HEK293 (cell line): Measurements from ENCODE around the gene PRSS22.

Experiments
- CTCF ChIA-PET: fragments of 350-600 bp; formaldehyde crosslinking; extraction: SDS; loops from one replicate; lab custom pipeline; 2021; ENCODE audit warnings: antibody characterized with exemption; lab: Yijun Ruan, JAX
- POLR2A ChIA-PET: fragments of 300-600 bp; formaldehyde crosslinking; extraction: SDS; loops from one replicate; lab custom pipeline; 2020; ENCODE audit warnings: antibody characterized with exemption, inconsistent platforms; lab: Yijun Ruan, JAX
- H3K27ac ChIP-seq: fragments of 200-500 bp; sonication (Bioruptor generic); 2 replicates; pipeline ENCODE4 v1.5.1; 2014; ENCODE audit warnings: low read depth, low read length, control low read depth, inconsistent platforms; ENCODE audit errors: extremely low read depth
- H3K36me3 ChIP-seq, 2 experiments: fragments of 200-500 bp in 1 of 2; sonication (Bioruptor generic) in 1 of 2; 1 replicate in 1 of 2; 2 replicates in 1 of 2; pipeline ENCODE4 v1.5.1; 2014 to 2017; ENCODE audit warnings: inconsistent platforms in 2 of 2, low read length in 2 of 2; ENCODE audit not compliant: control insufficient read depth in 2 of 2, insufficient read depth in 1 of 2
- H3K4me1 ChIP-seq: fragments of 200-500 bp; sonication (Bioruptor generic); 2 replicates; pipeline ENCODE4 v1.5.1; 2014; ENCODE audit warnings: mild to moderate bottlenecking, low read length, inconsistent platforms; ENCODE audit not compliant: control insufficient read depth, insufficient read depth
- H3K4me3 ChIP-seq: 2 replicates; pipeline ENCODE4 v1.5.1; 2011; ENCODE audit warnings: low read depth, mild to moderate bottlenecking, control low read depth, low read length, moderate library complexity
- H3K9me3 ChIP-seq: fragments of 200-500 bp; sonication (Bioruptor generic); 2 replicates; pipeline ENCODE4 v1.5.1; 2014; ENCODE audit warnings: low read depth, low read length, inconsistent platforms; ENCODE audit not compliant: control insufficient read depth, insufficient read depth
- FEZF1 ChIP-seq: fragments of 450-650 bp; formaldehyde crosslinking; IDR thresholded peaks from 2 replicates; pipeline ENCODE4 v1.5.1; 2016; ENCODE audit warnings: missing biosample characterization, missing genetic modification characterization
- SALL2 ChIP-seq: fragments of 450-650 bp; formaldehyde crosslinking; IDR thresholded peaks from 2 replicates; pipeline ENCODE4 v1.5.0; 2017; ENCODE audit warnings: missing biosample characterization, mild to moderate bottlenecking, missing genetic modification characterization, borderline replicate concordance
- ZBTB10 ChIP-seq: fragments of 450-650 bp; formaldehyde crosslinking; IDR thresholded peaks from 2 replicates; pipeline ENCODE4 v1.5.1; 2016; ENCODE audit warnings: missing biosample characterization, missing genetic modification characterization
- ZBTB48 ChIP-seq: fragments of 450-650 bp; formaldehyde crosslinking; IDR thresholded peaks from 2 replicates; pipeline ENCODE4 v1.5.1; 2016; ENCODE audit warnings: missing biosample characterization, missing genetic modification characterization
- ZNF18 ChIP-seq: fragments of 450-650 bp; formaldehyde crosslinking; IDR thresholded peaks from 2 replicates; pipeline ENCODE4 v1.5.1; 2016; ENCODE audit warnings: missing biosample characterization, missing genetic modification characterization
- ZNF239 ChIP-seq: fragments of 450-650 bp; formaldehyde crosslinking; IDR thresholded peaks from 2 replicates; pipeline ENCODE4 v1.5.1; 2016; ENCODE audit warnings: missing biosample characterization, missing genetic modification characterization
- ZNF248 ChIP-seq: fragments of 450-650 bp; formaldehyde crosslinking; IDR thresholded peaks from 2 replicates; pipeline ENCODE4 v1.5.1; 2017; ENCODE audit warnings: missing biosample characterization, missing genetic modification characterization
- ZNF324 ChIP-seq: fragments of 450-650 bp; formaldehyde crosslinking; IDR thresholded peaks from 2 replicates; pipeline ENCODE4 v1.5.1; 2016; ENCODE audit warnings: missing biosample characterization, missing genetic modification characterization
- ZNF335 ChIP-seq: fragments of 450-650 bp; formaldehyde crosslinking; conservative IDR thresholded peaks from 2 replicates; pipeline ENCODE4 v1.5.1; 2016; ENCODE audit warnings: missing biosample characterization, missing genetic modification characterization
- ZNF391 ChIP-seq: fragments of 450-650 bp; formaldehyde crosslinking; IDR thresholded peaks from 2 replicates; pipeline ENCODE4 v1.5.1; 2016; ENCODE audit warnings: low read depth, missing biosample characterization, missing genetic modification characterization, borderline replicate concordance
- ZNF426 ChIP-seq: fragments of 450-650 bp; formaldehyde crosslinking; IDR thresholded peaks from 2 replicates; pipeline ENCODE4 v1.5.1; 2017; ENCODE audit warnings: missing biosample characterization, missing genetic modification characterization, mild to moderate bottlenecking, inconsistent platforms, moderate library complexity
- ZNF501 ChIP-seq: fragments of 450-650 bp; formaldehyde crosslinking; IDR thresholded peaks from 2 replicates; pipeline ENCODE4 v1.5.1; 2016; ENCODE audit warnings: missing biosample characterization, missing genetic modification characterization
- ZNF585B ChIP-seq: fragments of 450-650 bp; formaldehyde crosslinking; IDR thresholded peaks from 2 replicates; pipeline ENCODE4 v1.5.1; 2016; ENCODE audit warnings: missing biosample characterization, missing genetic modification characterization
- ZNF670 ChIP-seq: fragments of 450-650 bp; formaldehyde crosslinking; IDR thresholded peaks from 2 replicates; pipeline ENCODE4 v1.5.1; 2016; ENCODE audit warnings: missing biosample characterization, missing genetic modification characterization, low read depth
- ZNF747 ChIP-seq: fragments of 450-650 bp; formaldehyde crosslinking; IDR thresholded peaks from 2 replicates; pipeline ENCODE4 v1.5.1; 2016; ENCODE audit warnings: missing biosample characterization, missing genetic modification characterization
- ZNF776 ChIP-seq: fragments of 450-650 bp; formaldehyde crosslinking; IDR thresholded peaks from 2 replicates; pipeline ENCODE4 v1.5.0; 2017; ENCODE audit warnings: missing biosample characterization, missing genetic modification characterization, borderline replicate concordance
- ZNF777 ChIP-seq: fragments of 450-650 bp; formaldehyde crosslinking; IDR thresholded peaks from 2 replicates; pipeline ENCODE4 v1.5.1; 2017; ENCODE audit warnings: missing biosample characterization, missing genetic modification characterization, borderline replicate concordance
- TF ChIP-seq, protein P1 (sequence below): fragments of 450-650 bp; IDR thresholded peaks from 2 replicates; pipeline ENCODE4 v1.5.1; 2018; ENCODE audit warnings: missing biosample characterization, mild to moderate bottlenecking, missing genetic modification characterization
- TF ChIP-seq, protein P2 (sequence below): sonication (generic); formaldehyde crosslinking; IDR thresholded peaks from 2 replicates; pipeline ENCODE4 v1.8.1; 2022; ENCODE audit warnings: mild to moderate bottlenecking, moderate library complexity, missing genetic modification reagents
- TF ChIP-seq, protein P3 (sequence below): fragments of 450-650 bp; formaldehyde crosslinking; IDR thresholded peaks from 2 replicates; pipeline ENCODE4 v1.5.1; 2016; ENCODE audit warnings: missing biosample characterization, missing genetic modification characterization
- TF ChIP-seq, protein P4 (sequence below): fragments of 450-650 bp; formaldehyde crosslinking; IDR thresholded peaks from 2 replicates; pipeline ENCODE4 v1.5.1; 2016; ENCODE audit warnings: missing biosample characterization, missing genetic modification characterization
- TF ChIP-seq, protein P5 (sequence below): fragments of 450-650 bp; formaldehyde crosslinking; IDR thresholded peaks from 2 replicates; pipeline ENCODE4 v1.5.1; 2016; ENCODE audit warnings: missing biosample characterization, missing genetic modification characterization

PRSS22 gene

GRCh38 chr16:2822158-2822495 is 35.8 kb downstream of the PRSS22 start:
- CTCF ChIA-PET, result interaction anchor here (0.6 to 1.3 kb wide), 5 partner anchors 10 to 1551 kb away, joined by 3 to 6 read pairs (median 4); partner anchors contain the start of gene ELOB
- TF ChIP-seq ZNF747 (tag by site-specific recombination) (no peak), FEZF1 (tag by site-specific recombination) (no peak), SALL2 (tag by site-specific recombination) (no peak), ZNF239 (tag by site-specific recombination) (no peak), ZBTB10 (tag by site-specific recombination) (no peak), ZNF777 (tag by site-specific recombination) (no peak), ZNF391 (tag by site-specific recombination) (no peak), ZNF324 (tag by site-specific recombination) (no peak), ZNF18 (tag by site-specific recombination) (no peak)
- TF ChIP-seq, protein P1, sequence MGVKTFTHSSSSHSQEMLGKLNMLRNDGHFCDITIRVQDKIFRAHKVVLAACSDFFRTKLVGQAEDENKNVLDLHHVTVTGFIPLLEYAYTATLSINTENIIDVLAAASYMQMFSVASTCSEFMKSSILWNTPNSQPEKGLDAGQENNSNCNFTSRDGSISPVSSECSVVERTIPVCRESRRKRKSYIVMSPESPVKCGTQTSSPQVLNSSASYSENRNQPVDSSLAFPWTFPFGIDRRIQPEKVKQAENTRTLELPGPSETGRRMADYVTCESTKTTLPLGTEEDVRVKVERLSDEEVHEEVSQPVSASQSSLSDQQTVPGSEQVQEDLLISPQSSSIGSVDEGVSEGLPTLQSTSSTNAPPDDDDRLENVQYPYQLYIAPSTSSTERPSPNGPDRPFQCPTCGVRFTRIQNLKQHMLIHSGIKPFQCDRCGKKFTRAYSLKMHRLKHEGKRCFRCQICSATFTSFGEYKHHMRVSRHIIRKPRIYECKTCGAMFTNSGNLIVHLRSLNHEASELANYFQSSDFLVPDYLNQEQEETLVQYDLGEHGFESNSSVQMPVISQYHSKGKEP (tag by site-specific recombination), result no peak

GRCh38 chr16:2821487-2822157 is 36.3 kb downstream of the PRSS22 start:
- ChIA-PET POLR2A (no interaction called here), CTCF (interaction anchor here (0.6 to 1.1 kb wide), 4 partner anchors 44 to 1550 kb away, joined by 3 to 4 read pairs (median 4); partner anchors contain the start of gene ELOB)
- Histone ChIP-seq H3K9me3 (no peaks in the 10 kb centered on the region), H3K27ac (no peak overlapping the region), H3K4me1 (no peaks in the 10 kb centered on the region), H3K4me3 (no peak overlapping the region), H3K36me3 (no peaks in the 10 kb centered on the region)
- TF ChIP-seq, protein P2, sequence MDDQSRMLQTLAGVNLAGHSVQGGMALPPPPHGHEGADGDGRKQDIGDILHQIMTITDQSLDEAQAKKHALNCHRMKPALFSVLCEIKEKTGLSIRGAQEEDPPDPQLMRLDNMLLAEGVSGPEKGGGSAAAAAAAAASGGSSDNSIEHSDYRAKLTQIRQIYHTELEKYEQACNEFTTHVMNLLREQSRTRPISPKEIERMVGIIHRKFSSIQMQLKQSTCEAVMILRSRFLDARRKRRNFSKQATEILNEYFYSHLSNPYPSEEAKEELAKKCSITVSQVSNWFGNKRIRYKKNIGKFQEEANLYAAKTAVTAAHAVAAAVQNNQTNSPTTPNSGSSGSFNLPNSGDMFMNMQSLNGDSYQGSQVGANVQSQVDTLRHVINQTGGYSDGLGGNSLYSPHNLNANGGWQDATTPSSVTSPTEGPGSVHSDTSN (CRISPR knock-in tag), result no peak
- TF ChIP-seq ZBTB48 (tag by site-specific recombination) (no peak), ZNF776 (no peak), ZNF501 (no peak), ZNF585B (tag by site-specific recombination) (no peak), ZNF426 (tag by site-specific recombination) (no peak), ZNF239 (tag by site-specific recombination) (no peak), ZNF335 (no peak), ZNF670 (no peak), ZNF248 (tag by site-specific recombination) (no peak)
- TF ChIP-seq, protein P3, sequence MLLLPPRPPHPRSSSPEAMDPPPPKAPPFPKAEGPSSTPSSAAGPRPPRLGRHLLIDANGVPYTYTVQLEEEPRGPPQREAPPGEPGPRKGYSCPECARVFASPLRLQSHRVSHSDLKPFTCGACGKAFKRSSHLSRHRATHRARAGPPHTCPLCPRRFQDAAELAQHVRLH (tag by site-specific recombination), result no peak
- TF ChIP-seq, protein P4, sequence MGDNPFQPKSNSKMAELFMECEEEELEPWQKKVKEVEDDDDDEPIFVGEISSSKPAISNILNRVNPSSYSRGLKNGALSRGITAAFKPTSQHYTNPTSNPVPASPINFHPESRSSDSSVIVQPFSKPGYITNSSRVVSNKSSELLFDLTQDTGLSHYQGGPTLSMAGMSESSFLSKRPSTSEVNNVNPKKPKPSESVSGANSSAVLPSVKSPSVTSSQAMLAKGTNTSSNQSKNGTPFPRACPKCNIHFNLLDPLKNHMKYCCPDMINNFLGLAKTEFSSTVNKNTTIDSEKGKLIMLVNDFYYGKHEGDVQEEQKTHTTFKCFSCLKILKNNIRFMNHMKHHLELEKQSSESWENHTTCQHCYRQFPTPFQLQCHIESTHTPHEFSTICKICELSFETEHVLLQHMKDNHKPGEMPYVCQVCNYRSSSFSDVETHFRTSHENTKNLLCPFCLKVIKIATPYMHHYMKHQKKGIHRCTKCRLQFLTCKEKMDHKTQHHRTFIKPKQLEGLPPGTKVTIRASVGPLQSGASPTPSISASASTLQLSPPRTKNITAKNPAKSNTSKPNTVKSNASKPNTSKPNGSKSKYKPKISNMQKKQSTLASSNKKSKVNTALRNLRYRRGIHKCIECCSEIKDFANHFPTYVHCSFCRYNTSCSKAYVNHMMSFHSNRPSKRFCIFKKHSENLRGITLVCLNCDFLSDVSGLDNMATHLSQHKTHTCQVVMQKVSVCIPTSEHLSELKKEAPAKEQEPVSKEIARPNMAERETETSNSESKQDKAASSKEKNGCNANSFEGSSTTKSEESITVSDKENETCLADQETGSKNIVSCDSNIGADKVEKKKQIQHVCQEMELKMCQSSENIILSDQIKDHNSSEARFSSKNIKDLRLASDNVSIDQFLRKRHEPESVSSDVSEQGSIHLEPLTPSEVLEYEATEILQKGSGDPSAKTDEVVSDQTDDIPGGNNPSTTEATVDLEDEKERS (tag by site-specific recombination), result no peak
- TF ChIP-seq, protein P5, sequence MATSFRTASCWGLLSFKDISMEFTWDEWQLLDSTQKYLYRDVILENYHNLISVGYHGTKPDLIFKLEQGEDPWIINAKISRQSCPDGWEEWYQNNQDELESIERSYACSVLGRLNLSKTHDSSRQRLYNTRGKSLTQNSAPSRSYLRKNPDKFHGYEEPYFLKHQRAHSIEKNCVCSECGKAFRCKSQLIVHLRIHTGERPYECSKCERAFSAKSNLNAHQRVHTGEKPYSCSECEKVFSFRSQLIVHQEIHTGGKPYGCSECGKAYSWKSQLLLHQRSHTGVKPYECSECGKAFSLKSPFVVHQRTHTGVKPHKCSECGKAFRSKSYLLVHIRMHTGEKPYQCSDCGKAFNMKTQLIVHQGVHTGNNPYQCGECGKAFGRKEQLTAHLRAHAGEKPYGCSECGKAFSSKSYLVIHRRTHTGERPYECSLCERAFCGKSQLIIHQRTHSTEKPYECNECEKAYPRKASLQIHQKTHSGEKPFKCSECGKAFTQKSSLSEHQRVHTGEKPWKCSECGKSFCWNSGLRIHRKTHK (tag by site-specific recombination), result no peak

More at GRCh38 chr16:2822158-2822495, 35.8 kb downstream of the PRSS22 start:
- POLR2A ChIA-PET, result interaction anchor here (0.6 kb wide), 1 partner anchor 15 kb away, joined by 3 read pairs; no protein-coding TSS in a partner anchor
- no peak overlapping the region for H3K27ac ChIP-seq
- no peaks in the 10 kb centered on the region for H3K36me3 ChIP-seq
- H3K9me3 ChIP-seq, result no peaks in the 10 kb centered on the region
- H3K4me1 ChIP-seq, result no peaks in the 10 kb centered on the region
- no peak overlapping the region for H3K4me3 ChIP-seq
